DND-41 (cell line): ENCODE measurements around the gene PYGO1.

ENCODE experiments used
- ATAC-seq: fragments of 200-7000 bp; cut with Tn5 transposase; 3 replicates; pipeline ENCODE4 v1.9.1; 2021; ENCODE audit warnings: low read depth; ENCODE audit not compliant: insufficient read depth
- DNase-seq: peaks from one replicate; pipeline ENCODE4 v3.0.0-alpha.2; 2020
- H2AFZ ChIP-seq: 2 replicates; pipeline ENCODE4 v1.6.0; 2012; ENCODE audit warnings: low read depth, low read length
- H3K27ac ChIP-seq: 2 replicates; pipeline ENCODE4 v1.5.1; 2012; ENCODE audit warnings: low read length, inconsistent platforms
- H3K27me3 ChIP-seq: fragments of 200-600 bp; sonication (generic); 2 replicates; pipeline ENCODE4 v1.6.0; 2012; ENCODE audit warnings: low read length, mild to moderate bottlenecking, inconsistent platforms; ENCODE audit not compliant: insufficient read depth, poor library complexity
- H3K36me3 ChIP-seq: 2 replicates; pipeline ENCODE4 v1.5.1; 2012; ENCODE audit warnings: low read length, inconsistent platforms; ENCODE audit not compliant: insufficient read depth
- H3K4me1 ChIP-seq: 2 replicates; pipeline ENCODE4 v1.5.1; 2012; ENCODE audit warnings: mild to moderate bottlenecking, low read length; ENCODE audit not compliant: insufficient read depth
- H3K4me2 ChIP-seq: 2 replicates; pipeline ENCODE4 v1.6.0; 2012; ENCODE audit warnings: mild to moderate bottlenecking, moderate library complexity, low read length, inconsistent platforms; ENCODE audit not compliant: insufficient read depth
- H3K4me3 ChIP-seq, 2 experiments: fragments of 200-600 bp in 1 of 2; shearing (Covaris generic) in 1 of 2; 2 replicates each; pipeline ENCODE4 v1.5.1; 2012 to 2016; ENCODE audit warnings: inconsistent platforms in 2 of 2, low read length in 2 of 2, mild to moderate bottlenecking in 2 of 2, low read depth in 1 of 2, moderate library complexity in 1 of 2
- H3K79me2 ChIP-seq: 2 replicates; pipeline ENCODE4 v1.6.0; 2012; ENCODE audit warnings: low read length, inconsistent platforms; ENCODE audit not compliant: insufficient read depth
- H3K9ac ChIP-seq: 2 replicates; pipeline ENCODE4 v1.6.0; 2012; ENCODE audit warnings: low read depth, mild to moderate bottlenecking, inconsistent platforms, low read length, moderate library complexity
- H3K9me3 ChIP-seq: 2 replicates; pipeline ENCODE4 v1.5.1; 2012; ENCODE audit warnings: low read length, moderate library complexity, mild to moderate bottlenecking, inconsistent platforms; ENCODE audit not compliant: insufficient read depth, severe bottlenecking
- H4K20me1 ChIP-seq: 2 replicates; pipeline ENCODE4 v1.6.0; 2012; ENCODE audit warnings: low read length; ENCODE audit not compliant: insufficient read depth
- CTCF ChIP-seq: IDR thresholded peaks from 2 replicates; pipeline ENCODE4 v1.5.1; 2012; ENCODE audit warnings: borderline replicate concordance, low read length, moderate library complexity, mild to moderate bottlenecking; ENCODE audit not compliant: poor library complexity, severe bottlenecking; ENCODE audit errors: extremely low read depth
- EZH2 ChIP-seq: IDR thresholded peaks from 3 replicates; pipeline ENCODE4 v1.6.1; 2012; ENCODE audit warnings: borderline replicate concordance, low read depth, mild to moderate bottlenecking, moderate library complexity, low read length, inconsistent platforms; ENCODE audit not compliant: severe bottlenecking

Gene PYGO1

DNA sequence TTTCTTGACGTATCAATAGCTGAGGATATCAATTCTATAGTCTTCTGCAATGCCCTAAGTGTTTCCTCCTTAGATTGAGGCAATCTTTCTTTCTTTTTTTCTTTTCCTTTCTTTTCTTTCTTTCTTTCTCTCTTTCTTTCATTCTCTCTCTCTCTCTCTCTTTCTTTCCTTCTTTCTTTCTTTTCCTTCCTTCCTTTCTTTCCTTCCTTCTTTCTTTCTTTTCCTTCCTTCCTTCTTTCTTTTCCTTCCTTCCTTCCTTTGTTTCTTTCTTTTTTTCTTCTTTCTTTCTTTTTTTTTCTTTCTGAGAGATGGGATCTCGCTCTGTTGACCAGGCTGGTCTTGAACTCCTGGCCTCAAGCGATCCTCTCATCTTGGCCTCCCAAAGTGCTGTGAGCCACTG is 70.1 kb downstream of the PYGO1 start:
- no peaks in the 10 kb centered on the region for H4K20me1 ChIP-seq
- no peaks in the 10 kb centered on the region for H3K27me3 ChIP-seq
- ATAC-seq: no peak
- no peak overlapping the region for H2AFZ ChIP-seq
- H3K9ac ChIP-seq: no peak overlapping the region
- H3K4me1 ChIP-seq: no peaks in the 10 kb centered on the region
- H3K4me2 ChIP-seq: no peak overlapping the region
- no peak overlapping the region for H3K27ac ChIP-seq
- no peak overlapping the region for H3K4me3 ChIP-seq
- TF ChIP-seq CTCF (no peak), EZH2 (no peak)
- DNase-seq: no peak
- no peaks in the 10 kb centered on the region for H3K9me3 ChIP-seq
- H3K36me3 ChIP-seq: no peaks in the 10 kb centered on the region
- no peaks in the 10 kb centered on the region for H3K79me2 ChIP-seq

- Histone ChIP-seq H3K9ac (no peak overlapping the region), H3K79me2 (no peaks in the 10 kb centered on the region), H3K36me3 (no peaks in the 10 kb centered on the region), H3K27ac (no peak overlapping the region), H3K9me3 (no peaks in the 10 kb centered on the region), H2AFZ (no peak overlapping the region), H3K4me3 (no peak overlapping the region), H3K4me1 (no peaks in the 10 kb centered on the region), H3K27me3 (no peaks in the 10 kb centered on the region), H3K4me2 (no peak overlapping the region), H4K20me1 (no peaks in the 10 kb centered on the region)
- no peak for ATAC-seq
- no peak for DNase-seq
- TF ChIP-seq CTCF: no peak
- no peak for TF ChIP-seq EZH2
Observed at GRCh38 chr15:55515991-55516776, 72.0 kb downstream of the PYGO1 start.

DNA sequence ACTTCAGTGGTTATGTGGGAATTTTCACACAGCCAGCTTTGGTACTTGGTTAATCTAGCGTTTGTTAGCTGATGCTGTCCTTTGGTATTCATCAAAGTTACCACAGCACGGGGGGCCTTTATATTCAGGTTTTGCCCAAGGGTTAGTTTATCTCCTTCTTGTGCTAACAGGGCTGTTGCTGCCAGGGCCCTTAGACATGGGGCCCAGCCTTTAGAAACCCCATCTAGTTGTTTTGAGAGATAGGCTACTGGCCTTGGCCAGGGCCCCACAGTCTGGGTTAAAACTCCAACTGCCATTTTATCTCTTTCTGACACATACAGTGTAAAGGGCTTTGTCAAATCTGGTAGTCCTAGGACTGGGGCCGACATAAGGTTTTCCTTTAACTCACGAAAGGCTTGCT is 72.7 kb downstream of the PYGO1 start:
- Histone ChIP-seq H3K36me3 (no peaks in the 10 kb centered on the region), H3K4me1 (no peaks in the 10 kb centered on the region), H2AFZ (no peak overlapping the region), H3K4me3 (no peak overlapping the region), H3K9me3 (no peaks in the 10 kb centered on the region), H3K9ac (no peak overlapping the region), H3K27me3 (no peaks in the 10 kb centered on the region), H3K4me2 (no peak overlapping the region), H4K20me1 (no peaks in the 10 kb centered on the region), H3K27ac (no peak overlapping the region), H3K79me2 (no peaks in the 10 kb centered on the region)
- TF ChIP-seq CTCF: no peak
- no peak for TF ChIP-seq EZH2
- ATAC-seq (no peak), DNase-seq (no peak)

DNA sequence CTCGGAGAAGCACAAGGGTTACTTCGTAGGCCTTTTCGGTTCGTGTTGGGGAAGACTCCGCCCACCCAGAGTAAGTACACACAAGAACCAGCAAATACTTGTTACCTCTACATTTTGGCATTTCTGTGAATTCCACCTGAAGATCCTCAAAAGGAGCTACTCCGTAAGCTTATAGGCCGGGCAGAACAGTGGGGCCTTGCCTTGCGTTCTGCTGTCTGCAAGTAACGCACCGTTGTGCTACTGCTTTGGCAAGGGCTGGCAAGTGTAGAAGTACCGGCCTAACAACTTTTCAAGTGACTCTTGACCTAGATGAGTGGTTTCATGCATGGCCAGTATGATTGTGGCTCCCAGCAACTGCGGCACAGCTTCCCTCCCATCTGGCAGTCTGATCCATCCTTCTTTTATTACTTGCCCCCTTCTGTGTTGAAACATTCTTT is 73.7 kb downstream of the PYGO1 start:
- Histone ChIP-seq H3K9me3 (no peaks in the 10 kb centered on the region), H3K36me3 (no peaks in the 10 kb centered on the region), H3K79me2 (no peaks in the 10 kb centered on the region), H3K4me1 (no peaks in the 10 kb centered on the region), H3K9ac (no peak overlapping the region), H2AFZ (no peak overlapping the region), H3K4me2 (no peak overlapping the region), H3K27ac (no peak overlapping the region), H3K4me3 (no peak overlapping the region), H4K20me1 (no peaks in the 10 kb centered on the region), H3K27me3 (no peaks in the 10 kb centered on the region)
- DNase-seq (no peak), ATAC-seq (no peak)
- TF ChIP-seq EZH2 (no peak), CTCF (no peak)
